Esophagus muscularis mucosa (tissue), 3 donors: ENCODE measurements around the gene NDFIP1.

Source experiments
- CTCF ChIP-seq, 3 experiments: fragments of 200-600 bp in 2 of 3; fragments of 450-650 bp in 1 of 3; sonication (generic) in 2 of 3; IDR thresholded peaks; one replicate each; pipeline ENCODE4 v1.5.1; 2017 to 2019; ENCODE audit warnings: antibody characterized with exemption in 3 of 3, mild to moderate bottlenecking in 2 of 3, moderate library complexity in 1 of 3
- POLR2AphosphoS5 ChIP-seq, 2 donors: sonication (generic); formaldehyde crosslinking; IDR thresholded peaks; one replicate each; pipeline ENCODE4 v1.6.1; 2017; ENCODE audit warnings: antibody characterized with exemption in 2 of 2

GRCh38 chr5:142122121-142122520, 13.5 kb downstream of the NDFIP1 start:
- no peak for TF ChIP-seq CTCF (IDR thresholded peaks at IDR 0.05)
- TF ChIP-seq POLR2AphosphoS5 (IDR thresholded peaks at IDR 0.05), result no peak
